GM18870 (cell line): Measurements from ENCODE around the gene PTGES3L.
"Not testable (repeated sequence)": the region's sequence is repeated elsewhere in the genome, so short reads cannot be mapped to it uniquely, and the experiment has no call there.

Experiments
- ATAC-seq: cut with Tn5 transposase; IDR thresholded peaks from one replicate; pipeline ENCODE4 v1.9.1; 2021; ENCODE audit warnings: moderate library complexity; ENCODE audit not compliant: unreplicated experiment

Gene PTGES3L

DNA sequence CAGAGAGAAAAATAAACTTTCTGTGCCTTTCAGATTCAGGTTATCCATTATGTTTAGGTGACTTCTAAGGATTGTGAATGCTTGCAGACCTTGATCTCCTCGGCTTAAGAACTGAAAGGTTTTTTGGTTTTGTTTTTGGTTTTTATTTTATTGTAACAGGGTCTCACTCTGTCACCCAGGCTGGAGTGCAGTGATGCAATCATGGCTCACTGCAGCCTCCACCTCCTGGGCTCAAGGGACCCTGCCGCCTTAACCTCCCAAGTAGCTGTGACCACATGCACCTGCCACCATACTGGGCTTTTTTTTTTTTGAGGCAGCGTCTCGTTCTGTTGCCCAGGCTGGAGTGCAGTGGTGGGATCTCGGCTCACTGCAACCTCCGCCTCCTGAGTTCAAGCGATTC is 56.4 kb downstream of the PTGES3L start:
- ATAC-seq, result not testable (repeated sequence)

DNA sequence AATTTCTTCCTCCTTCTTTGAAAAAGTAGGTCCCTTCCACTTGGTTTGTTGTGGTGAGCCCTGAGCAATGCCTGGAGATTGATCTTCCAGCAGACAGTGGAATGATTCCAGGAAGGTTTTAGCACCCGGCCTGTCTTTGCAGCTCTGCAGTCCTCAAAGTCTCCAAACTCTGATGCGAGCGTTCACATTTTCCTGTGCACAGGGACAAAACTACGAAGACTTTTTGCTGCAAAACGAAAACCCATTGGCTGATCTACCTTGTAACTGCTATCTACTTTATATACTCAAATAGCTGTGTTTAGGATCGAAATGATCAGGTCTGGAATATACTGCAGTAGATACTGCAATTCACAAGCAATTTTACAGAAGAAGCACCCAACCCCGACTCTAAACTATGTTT is 57.6 kb downstream of the PTGES3L start:
- ATAC-seq, result no peak

DNA sequence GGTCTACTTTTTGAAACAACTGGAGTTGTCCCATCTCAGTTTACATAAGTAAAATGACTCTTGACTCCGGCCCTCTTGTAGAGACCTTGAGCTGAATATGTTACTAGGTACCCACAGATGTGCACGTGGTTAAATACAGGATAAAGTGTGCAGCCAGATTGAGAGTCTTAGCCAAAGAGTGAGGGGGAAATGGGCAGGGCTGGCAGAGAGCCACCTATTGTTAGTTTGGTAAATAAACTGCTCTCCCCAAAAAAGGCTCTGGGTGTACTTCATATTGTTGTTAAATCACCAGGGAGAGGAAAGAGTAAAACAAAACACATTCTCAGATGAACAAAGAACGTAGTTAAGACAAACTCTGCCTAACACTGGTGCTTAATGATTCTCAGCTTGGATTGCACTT is 59.0 kb downstream of the PTGES3L start:
- ATAC-seq, result no peak

DNA sequence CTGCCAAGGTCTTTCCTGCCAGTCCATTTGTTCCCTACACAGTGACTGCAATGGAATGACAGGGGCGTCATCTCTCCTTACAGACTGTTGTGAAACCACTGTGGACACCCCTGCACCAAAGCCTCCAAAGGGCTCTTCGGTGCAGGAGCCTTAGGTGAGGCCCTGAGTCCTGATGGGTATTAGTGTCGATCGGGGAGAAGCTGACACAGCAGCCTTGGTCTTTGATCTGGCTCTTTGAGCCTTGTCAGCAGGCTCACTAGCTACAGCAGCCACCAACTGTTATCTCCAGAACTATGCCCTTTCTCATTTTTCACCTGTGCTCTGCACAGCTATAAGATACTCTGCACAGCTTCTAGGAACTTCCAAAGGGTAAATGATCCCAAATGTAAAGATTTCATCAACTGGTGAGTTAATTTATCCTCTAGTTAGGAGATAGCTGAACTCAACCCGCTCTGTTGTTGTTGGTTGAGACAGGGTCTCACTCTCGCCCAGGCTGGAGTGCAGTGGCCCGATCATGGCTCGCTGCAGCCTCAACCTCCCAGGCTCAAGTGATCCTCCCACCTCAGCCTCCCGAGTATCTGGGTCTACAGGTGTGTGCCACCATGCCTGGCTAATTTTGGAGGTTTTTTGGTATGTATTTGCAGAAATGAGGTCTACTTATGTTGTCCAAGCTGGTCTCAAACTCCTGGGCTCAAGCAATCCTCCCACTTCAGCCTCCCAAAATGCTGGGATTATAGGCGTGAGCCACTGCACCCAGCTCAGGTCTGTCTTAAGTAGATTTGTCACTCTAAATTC is 59.6 kb downstream of the PTGES3L start:
- ATAC-seq, result no peak

DNA sequence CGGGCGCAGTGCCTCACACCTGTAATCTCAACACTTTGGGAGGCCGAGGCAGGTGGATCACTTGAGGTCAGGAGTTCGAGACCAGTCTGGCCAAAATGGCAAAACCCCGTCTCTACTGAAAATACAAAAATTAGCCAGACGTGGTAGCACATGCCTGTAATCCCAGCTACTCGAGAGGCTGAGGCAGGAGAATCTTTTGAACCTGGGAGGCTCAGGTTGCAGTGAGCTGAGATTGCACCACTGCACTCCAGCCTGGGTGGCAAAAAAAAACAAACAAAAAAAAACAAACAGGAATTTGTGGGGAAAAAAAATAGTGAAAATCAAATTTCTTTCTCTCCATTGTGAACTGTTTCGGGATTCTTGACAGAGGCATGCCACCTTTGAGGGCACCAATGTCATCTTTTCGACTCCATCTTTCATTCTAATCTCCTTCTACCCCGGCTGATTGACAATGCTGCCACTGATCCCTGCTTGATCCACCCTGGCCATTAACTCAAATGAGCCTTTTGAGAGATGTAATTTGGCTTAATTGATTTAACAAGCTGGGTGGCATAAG is 60.3 kb downstream of the PTGES3L start:
- ATAC-seq, result not testable (repeated sequence)

DNA sequence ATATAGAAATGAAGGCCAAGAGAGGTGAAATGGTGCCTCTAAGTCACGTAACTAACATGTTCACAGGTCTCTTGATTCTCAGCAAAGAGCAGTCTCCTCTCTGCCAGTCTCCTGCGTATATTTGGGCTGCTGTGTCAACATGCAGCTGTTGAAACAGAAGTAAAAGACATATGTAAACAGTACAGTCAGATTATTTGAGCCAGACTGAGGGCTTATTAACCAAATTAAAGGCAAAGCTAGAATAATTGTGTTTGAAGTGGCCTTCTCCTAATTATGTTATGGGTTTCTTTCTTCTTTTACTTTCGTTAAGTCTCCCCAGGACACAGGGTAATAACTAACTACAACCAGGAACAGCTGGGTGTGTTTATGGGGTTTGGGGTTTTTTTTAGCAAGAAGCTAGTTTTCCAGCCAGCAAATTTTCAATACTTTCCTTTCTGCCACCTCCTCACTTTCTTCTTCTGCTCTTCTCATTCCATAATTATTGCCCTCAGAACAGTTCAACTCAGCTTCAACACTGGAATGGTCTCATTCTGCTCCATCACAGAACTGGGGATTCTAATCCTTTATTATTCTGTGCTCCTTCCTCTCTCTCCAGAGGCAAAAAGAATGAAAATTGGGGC is 60.9 kb downstream of the PTGES3L start:
- no peak for ATAC-seq
